ENCODE measurements around the gene SLC22A16.

DNA sequence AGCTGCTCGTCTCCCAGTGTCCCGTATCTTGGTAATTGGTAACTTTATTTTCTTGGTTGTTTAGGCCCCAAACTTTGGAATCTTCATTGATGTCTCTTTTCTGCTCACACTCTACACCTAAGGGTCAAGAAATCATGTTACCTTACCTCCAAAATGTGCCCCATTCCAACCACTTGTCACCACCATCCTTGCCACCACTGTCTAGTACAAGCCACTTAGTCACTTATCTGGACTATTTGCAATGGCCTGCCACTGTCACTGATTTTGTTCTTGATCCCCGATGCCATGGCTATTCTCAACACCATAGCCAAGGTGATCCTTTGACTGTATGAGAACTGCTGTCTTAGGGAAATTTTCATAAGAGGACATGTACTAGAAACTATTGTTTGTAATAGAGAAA lies 46.0 kb upstream of the SLC22A16 start:
- TF ChIP-seq, protein P1, sequence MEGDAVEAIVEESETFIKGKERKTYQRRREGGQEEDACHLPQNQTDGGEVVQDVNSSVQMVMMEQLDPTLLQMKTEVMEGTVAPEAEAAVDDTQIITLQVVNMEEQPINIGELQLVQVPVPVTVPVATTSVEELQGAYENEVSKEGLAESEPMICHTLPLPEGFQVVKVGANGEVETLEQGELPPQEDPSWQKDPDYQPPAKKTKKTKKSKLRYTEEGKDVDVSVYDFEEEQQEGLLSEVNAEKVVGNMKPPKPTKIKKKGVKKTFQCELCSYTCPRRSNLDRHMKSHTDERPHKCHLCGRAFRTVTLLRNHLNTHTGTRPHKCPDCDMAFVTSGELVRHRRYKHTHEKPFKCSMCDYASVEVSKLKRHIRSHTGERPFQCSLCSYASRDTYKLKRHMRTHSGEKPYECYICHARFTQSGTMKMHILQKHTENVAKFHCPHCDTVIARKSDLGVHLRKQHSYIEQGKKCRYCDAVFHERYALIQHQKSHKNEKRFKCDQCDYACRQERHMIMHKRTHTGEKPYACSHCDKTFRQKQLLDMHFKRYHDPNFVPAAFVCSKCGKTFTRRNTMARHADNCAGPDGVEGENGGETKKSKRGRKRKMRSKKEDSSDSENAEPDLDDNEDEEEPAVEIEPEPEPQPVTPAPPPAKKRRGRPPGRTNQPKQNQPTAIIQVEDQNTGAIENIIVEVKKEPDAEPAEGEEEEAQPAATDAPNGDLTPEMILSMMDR (IDR thresholded peaks at IDR 0.05) = no peak
- TF ChIP-seq POLR2A (IDR thresholded peaks at IDR 0.05) = no peak
- TF ChIP-seq POLR2AphosphoS5 (IDR thresholded peaks at IDR 0.05) = no peak
